A549 (cell line): ENCODE results near the gene C21orf58.

Source experiments
- EP300 ChIP-seq, 2 experiments: fragments of >200 bp; sonication (Bioruptor Twin); formaldehyde crosslinking; IDR thresholded peaks; 2 replicates in 1 of 2; 3 replicates in 1 of 2; pipeline ENCODE4 v1.6.1; 2016 to 2017
- POLR2A ChIP-seq: IDR thresholded peaks from 2 replicates; pipeline ENCODE4 v1.6.1; 2012; ENCODE audit warnings: mild to moderate bottlenecking, low read length
- USF2 ChIP-seq: fragments of 450-650 bp; IDR thresholded peaks from 2 replicates; pipeline ENCODE4 v1.6.1; 2014; ENCODE audit warnings: antibody characterized with exemption

- TF ChIP-seq EP300 (IDR thresholded peaks at IDR 0.05) (no peak), USF2 (no peak), POLR2A (no peak)
Observed at GRCh38 chr21:46265736-46266525, 57.7 kb downstream of the C21orf58 start.
